Cardiac muscle cell (in vitro differentiated cells and primary cell): ENCODE results near the gene HTR2B. TPM values are rescaled to one million over a fixed set of nuclear protein-coding genes. Genes with fewer than 3 reads are reported as not detected.
A peak's percentile ranks its signal among the peaks of the same experiment; 100 is the strongest.

Experiments used
- DNase-seq, 2 donors: peaks; one replicate each; pipeline versions ENCODE4 v3.0.0 to v3.0.0-alpha.2; 2010 to 2017; ENCODE audit warnings: low read depth in 1 of 2, low spot score in 1 of 2
- H3K27ac ChIP-seq: fragments of 200-600 bp; sonication (generic); 2 replicates; pipeline ENCODE4 v1.5.1; 2016
- H3K27me3 ChIP-seq: fragments of 200-600 bp; sonication (generic); 2 replicates; pipeline ENCODE4 v1.6.0; 2016; ENCODE audit warnings: control low read depth
- H3K36me3 ChIP-seq: fragments of 200-600 bp; sonication (generic); 2 replicates; pipeline ENCODE4 v1.5.1; 2016; ENCODE audit warnings: control low read depth
- H3K4me1 ChIP-seq: fragments of 200-600 bp; sonication (generic); 2 replicates; pipeline ENCODE4 v1.8.1; 2017; ENCODE audit warnings: low read depth, mild to moderate bottlenecking, mixed run types
- H3K4me3 ChIP-seq: fragments of 200-600 bp; sonication (generic); 2 replicates; pipeline ENCODE4 v1.5.1; 2016; ENCODE audit warnings: mild to moderate bottlenecking
- H3K9me3 ChIP-seq: fragments of 200-600 bp; sonication (generic); 2 replicates; pipeline ENCODE4 v1.5.1; 2017; ENCODE audit warnings: low read depth, mild to moderate bottlenecking, control low read depth
- CTCF ChIP-seq: IDR thresholded peaks from 2 replicates; pipeline ENCODE4 v1.5.1; 2012; ENCODE audit warnings: low read depth, mild to moderate bottlenecking, low read length
- polyA plus RNA-seq: library from polyadenylated mRNA; unstranded; fragments of >200 nt; fragmentation: Nextera tagmentation; extraction: Ambion mirVana; gene quantifications from 2 replicates; pipeline ENCODE4 v1.2.1, GENCODE V29; 2016
- total RNA-seq: library from RNA; depleted of rRNA; stranded (reverse); fragments of >200 nt; gene quantifications from 2 replicates; pipeline ENCODE4 v1.2.3, GENCODE V29; 2016

The HTR2B gene
- total and polyA plus RNA-seq, 2 experiments from 2014 or later, result not detected

GRCh38 chr2:231126123-231126522 lies 1.3 kb upstream of the HTR2B start:
- Histone ChIP-seq H3K27ac (no peak overlapping the region), H3K36me3 (no peaks in the 10 kb centered on the region), H3K4me3 (no peak overlapping the region), H3K4me1 (peaks cover 23% of the 10 kb centered on the region), H3K27me3 (no peaks in the 10 kb centered on the region), H3K9me3 (no peaks in the 10 kb centered on the region)
- no peak for DNase-seq
- TF ChIP-seq CTCF, result no peak

- no peaks in the 10 kb centered on the region for H3K27me3 ChIP-seq
- no peaks in the 10 kb centered on the region for H3K36me3 ChIP-seq
- peak in 1 of 2 donors; percentile 58 for DNase-seq
- peak overlapping the region; percentile 64 for H3K27ac ChIP-seq
- no peak for TF ChIP-seq CTCF
- H3K4me3 ChIP-seq, result no peak overlapping the region
- no peaks in the 10 kb centered on the region for H3K9me3 ChIP-seq
- peaks cover 23% of the 10 kb centered on the region for H3K4me1 ChIP-seq
Measured at GRCh38 chr2:231123362-231123898, 1.4 kb downstream of the HTR2B start.

- no peak for TF ChIP-seq CTCF
- no peak for DNase-seq
- H3K4me3 ChIP-seq, result no peak overlapping the region
- H3K4me1 ChIP-seq, result peaks cover 5% of the 10 kb centered on the region
- H3K27ac ChIP-seq, result no peak overlapping the region
- H3K9me3 ChIP-seq, result no peaks in the 10 kb centered on the region
- H3K27me3 ChIP-seq, result no peaks in the 10 kb centered on the region
- no peaks in the 10 kb centered on the region for H3K36me3 ChIP-seq
Measured at GRCh38 chr2:231118614-231118942, 6.3 kb downstream of the HTR2B start.

GRCh38 chr2:231117922-231118613 lies 6.8 kb downstream of the HTR2B start:
- Histone ChIP-seq H3K9me3 (no peaks in the 10 kb centered on the region), H3K27me3 (no peaks in the 10 kb centered on the region), H3K4me1 (no peaks in the 10 kb centered on the region), H3K36me3 (no peaks in the 10 kb centered on the region), H3K27ac (no peak overlapping the region), H3K4me3 (no peak overlapping the region)
- TF ChIP-seq CTCF, result no peak
- DNase-seq, result no peak

- no peak overlapping the region for H3K4me3 ChIP-seq
- no peaks in the 10 kb centered on the region for H3K4me1 ChIP-seq
- no peaks in the 10 kb centered on the region for H3K36me3 ChIP-seq
- H3K27ac ChIP-seq, result no peak overlapping the region
- no peaks in the 10 kb centered on the region for H3K27me3 ChIP-seq
- no peaks in the 10 kb centered on the region for H3K9me3 ChIP-seq
- no peak for DNase-seq
- TF ChIP-seq CTCF, result no peak
Measured at GRCh38 chr2:231117148-231117547, 7.7 kb downstream of the HTR2B start.
